HFF-Myc (cell line): Measurements from ENCODE around the gene TMEM190.

Experiments
- DNase-seq: peaks from one replicate; pipeline ENCODE4 v3.0.0-alpha.2; 2011; ENCODE audit warnings: low read depth; ENCODE audit errors: extremely low read depth
- H3K4me3 ChIP-seq: replicated peaks from 2 replicates; pipeline ENCODE4 v1.5.1; 2011; ENCODE audit warnings: low read depth, mild to moderate bottlenecking, control low read depth, low read length
- CTCF ChIP-seq: IDR thresholded peaks from 2 replicates; pipeline ENCODE4 v1.5.1; 2012; ENCODE audit warnings: mild to moderate bottlenecking, low read depth, low read length, control low read depth; ENCODE audit errors: missing control alignments

The TMEM190 gene

GRCh38 chr19:55368106-55368505, 8.5 kb upstream of the TMEM190 start:
- no peak overlapping the region for H3K4me3 ChIP-seq
- no peak for TF ChIP-seq CTCF

GRCh38 chr19:55368701-55369563, 7.7 kb upstream of the TMEM190 start:
- peak overlapping the region; percentile 35 for H3K4me3 ChIP-seq

More at GRCh38 chr19:55368106-55368505, 8.5 kb upstream of the TMEM190 start:
- DNase-seq, result no peak

GRCh38 chr19:55369653-55370304, 6.8 kb upstream of the TMEM190 start:
- peak overlapping the region; percentile 47 for H3K4me3 ChIP-seq
- no peak for DNase-seq
- no peak for TF ChIP-seq CTCF

More at GRCh38 chr19:55368701-55369563, 7.7 kb upstream of the TMEM190 start:
- DNase-seq, result no peak
- TF ChIP-seq CTCF, result no peak

GRCh38 chr19:55370305-55370988, 6.2 kb upstream of the TMEM190 start, which contains the start of gene IL11:
Gene IL11, minus strand, starts transcription at chr19:55370463. Its CDS starts 153 bp downstream, at chr19:55370310.
- no peak for TF ChIP-seq CTCF
- DNase-seq, result no peak
- peak within 1 kb of the TSS; percentile 47 for H3K4me3 ChIP-seq

- TF ChIP-seq CTCF, result no peak
- H3K4me3 ChIP-seq, result no peak overlapping the region
- no peak for DNase-seq
These were observed 4.1 kb upstream of the TMEM190 start for GRCh38 chr19:55372316-55373081.

GRCh38 chr19:55373306-55373992, 3.2 kb upstream of the TMEM190 start:
- no peak for DNase-seq
- no peak overlapping the region for H3K4me3 ChIP-seq

More at GRCh38 chr19:55373306-55373992, 3.2 kb upstream of the TMEM190 start:
- TF ChIP-seq CTCF, result no peak
